ENCODE data around the gene DCAF4.

Gene DCAF4

GRCh38 chr14:72970058-72970630, 43.9 kb downstream of the DCAF4 start:
- H3K4me3 ChIP-seq (ENCODE audit: low read depth, low read length), result no peak overlapping the region
- no peak for TF ChIP-seq CTCF (IDR thresholded peaks at IDR 0.05; ENCODE audit: borderline replicate concordance, insufficient read depth, low read depth, low read length)

GRCh38 chr14:72970824-72971434, 44.7 kb downstream of the DCAF4 start:
- no peak for TF ChIP-seq CTCF (IDR thresholded peaks at IDR 0.05; ENCODE audit: borderline replicate concordance, insufficient read depth, low read depth, low read length)
- no peak overlapping the region for H3K4me3 ChIP-seq (ENCODE audit: low read depth, low read length)

GRCh38 chr14:72974661-72975060, 48.4 kb downstream of the DCAF4 start:
- TF ChIP-seq CTCF (IDR thresholded peaks at IDR 0.05; ENCODE audit: borderline replicate concordance, insufficient read depth, low read depth, low read length), result no peak
- no peak overlapping the region for H3K4me3 ChIP-seq (ENCODE audit: low read depth, low read length)

- no peak for TF ChIP-seq CTCF (IDR thresholded peaks at IDR 0.05; ENCODE audit: borderline replicate concordance, insufficient read depth, low read depth, low read length)
- H3K4me3 ChIP-seq (ENCODE audit: low read depth, low read length), result no peak overlapping the region
These were observed 49.5 kb downstream of the DCAF4 start for GRCh38 chr14:72975770-72976169.

- H3K4me3 ChIP-seq (ENCODE audit: low read depth, low read length), result no peak overlapping the region
- TF ChIP-seq CTCF (IDR thresholded peaks at IDR 0.05; ENCODE audit: borderline replicate concordance, insufficient read depth, low read depth, low read length), result no peak
These were observed 52.6 kb downstream of the DCAF4 start for GRCh38 chr14:72978856-72979255.

GRCh38 chr14:72980863-72981262, 54.6 kb downstream of the DCAF4 start:
- H3K4me3 ChIP-seq (ENCODE audit: low read depth, low read length), result no peak overlapping the region
- TF ChIP-seq CTCF (IDR thresholded peaks at IDR 0.05; ENCODE audit: borderline replicate concordance, insufficient read depth, low read depth, low read length), result no peak

- TF ChIP-seq CTCF (IDR thresholded peaks at IDR 0.05; ENCODE audit: borderline replicate concordance, insufficient read depth, low read depth, low read length), result no peak
- H3K4me3 ChIP-seq (ENCODE audit: low read depth, low read length), result no peak overlapping the region
These were observed 56.0 kb downstream of the DCAF4 start for GRCh38 chr14:72982146-72982708.

Data from GM12875 (cell line).